ENCODE data around the gene BRINP2.

The BRINP2 gene

DNA sequence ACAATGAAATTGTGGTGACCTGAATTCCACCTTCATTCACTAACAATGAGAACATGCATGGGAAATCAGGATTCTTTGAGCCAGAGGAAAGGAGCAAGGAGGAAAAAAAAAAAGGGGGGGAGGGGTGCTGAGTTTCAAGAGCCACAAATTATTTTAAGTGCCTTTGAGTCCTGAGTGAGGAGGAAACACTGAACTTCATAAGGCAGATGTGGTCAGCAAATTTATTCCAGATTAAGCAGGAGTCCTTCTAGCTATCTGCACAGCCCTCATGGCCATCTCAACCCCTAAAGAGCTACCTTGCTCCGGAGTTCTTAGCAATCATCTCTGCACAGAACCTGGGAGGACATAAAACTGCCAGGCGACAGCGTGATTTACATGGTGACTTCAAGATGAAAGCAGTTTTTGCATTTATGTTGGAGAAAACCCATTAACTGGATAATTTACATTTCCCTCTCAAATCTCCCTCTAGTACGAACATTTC is 27.9 kb upstream of the BRINP2 start:
- Mint-ChIP-seq H3K36me3 (ENCODE audit: low read depth) (no peaks in the 10 kb centered on the region), H3K4me1 (ENCODE audit: low read depth) (no peaks in the 10 kb centered on the region), H3K4me3 (no peak overlapping the region), H3K27ac (no peak overlapping the region), H3K27me3 (no peaks in the 10 kb centered on the region), H3K9me3 (peaks cover 12% of the 10 kb centered on the region)
- intact Hi-C loops (cut with micrococcal nuclease), result no loop called here

DNA sequence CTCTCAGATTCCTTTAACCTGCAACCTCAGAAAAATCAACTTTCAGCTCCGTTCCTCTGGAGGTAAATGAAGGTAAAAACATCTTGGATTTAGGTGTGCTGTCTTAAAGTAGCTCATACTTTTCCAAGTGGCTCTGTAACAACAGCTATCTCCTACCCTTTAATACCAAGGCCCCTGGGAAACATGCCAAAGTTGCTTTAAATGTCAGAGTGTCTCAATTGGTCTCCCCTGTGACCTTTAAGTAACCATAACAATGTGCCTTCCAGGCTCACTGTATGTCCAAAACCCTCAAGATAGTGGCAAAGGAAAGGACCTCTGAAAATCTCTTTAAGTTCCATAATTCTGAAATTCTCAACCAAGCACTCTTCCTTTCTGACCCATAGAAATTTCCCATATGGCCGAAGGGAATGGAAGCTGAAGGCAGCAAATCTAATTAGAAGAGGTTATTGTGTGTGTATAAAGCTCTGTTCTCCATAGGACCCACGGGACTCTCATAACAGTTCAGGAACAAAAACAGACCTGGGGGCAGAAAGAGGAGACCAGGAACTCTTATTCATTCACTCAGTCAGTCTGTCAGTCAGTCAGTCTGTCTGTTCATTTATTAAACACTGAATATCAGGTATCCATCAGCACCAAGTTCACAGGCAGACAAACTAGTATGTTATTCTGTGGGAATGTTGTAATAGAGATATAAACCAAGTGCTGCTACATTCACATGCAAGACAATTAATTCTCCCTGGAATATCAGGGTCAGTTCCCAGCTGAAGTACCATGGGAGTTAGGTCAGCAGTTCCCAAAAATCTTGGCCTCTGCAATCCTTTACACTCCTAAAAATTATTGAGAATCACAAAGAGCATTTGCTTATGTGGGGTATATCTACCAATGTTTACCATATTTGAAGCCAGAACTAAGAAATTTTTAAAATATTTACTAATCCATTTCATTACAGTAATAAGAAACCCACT is 25.4 kb upstream of the BRINP2 start:
- Mint-ChIP-seq H3K36me3 (ENCODE audit: low read depth) (no peaks in the 10 kb centered on the region), H3K4me1 (ENCODE audit: low read depth) (no peaks in the 10 kb centered on the region), H3K4me3 (no peak overlapping the region), H3K27ac (no peak overlapping the region), H3K27me3 (no peaks in the 10 kb centered on the region), H3K9me3 (no peaks in the 10 kb centered on the region)
- intact Hi-C loops (cut with micrococcal nuclease), result no loop called here

DNA sequence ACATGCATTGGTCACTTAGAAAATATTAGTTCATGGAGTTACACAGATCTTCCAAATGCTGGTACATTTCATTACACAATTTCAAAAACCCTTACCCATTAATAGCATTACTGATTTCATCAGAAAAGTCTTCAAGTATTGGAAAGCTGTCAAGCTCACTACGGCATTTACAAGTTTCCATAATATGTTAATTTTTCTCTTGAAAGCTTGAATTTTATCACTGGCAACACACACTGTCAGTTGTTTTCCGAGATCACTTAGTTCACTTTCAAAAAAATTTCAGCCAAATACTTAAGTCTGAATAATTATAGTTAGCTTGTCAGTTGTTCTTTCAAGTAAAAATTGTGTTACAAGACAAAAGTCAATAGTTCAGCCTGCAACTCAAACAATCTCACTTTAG is 24.3 kb upstream of the BRINP2 start:
- intact Hi-C loops (cut with micrococcal nuclease), result no loop called here
- H3K27me3 Mint-ChIP-seq, result no peaks in the 10 kb centered on the region
- H3K36me3 Mint-ChIP-seq (ENCODE audit: low read depth), result no peaks in the 10 kb centered on the region
- H3K4me3 Mint-ChIP-seq, result no peak overlapping the region
- H3K27ac Mint-ChIP-seq, result no peak overlapping the region
- H3K4me1 Mint-ChIP-seq (ENCODE audit: low read depth), result no peaks in the 10 kb centered on the region
- H3K9me3 Mint-ChIP-seq, result no peaks in the 10 kb centered on the region

DNA sequence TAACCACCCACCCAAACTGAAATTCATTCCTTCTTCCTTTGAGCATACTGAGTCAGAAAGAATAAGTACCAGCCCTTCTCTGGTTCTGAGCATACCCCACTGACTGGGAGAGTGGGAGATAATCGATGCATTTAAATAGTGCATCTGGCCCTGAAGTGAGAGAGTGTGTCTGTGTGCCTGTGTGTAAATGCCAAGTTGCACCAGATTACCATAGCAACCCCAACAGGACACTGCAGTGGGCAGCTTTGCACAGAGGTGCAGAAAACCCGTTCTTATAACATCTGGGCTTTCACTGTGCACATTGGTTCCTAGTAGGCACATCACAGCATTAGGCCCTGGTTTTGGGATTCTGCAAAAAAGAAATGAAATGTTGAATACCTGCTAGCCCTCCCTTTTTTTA is 8.5 kb upstream of the BRINP2 start:
- no peak overlapping the region for H3K4me3 Mint-ChIP-seq
- no peaks in the 10 kb centered on the region for H3K9me3 Mint-ChIP-seq
- no peaks in the 10 kb centered on the region for H3K36me3 Mint-ChIP-seq (ENCODE audit: low read depth)
- no peak overlapping the region for H3K27ac Mint-ChIP-seq
- no peaks in the 10 kb centered on the region for H3K4me1 Mint-ChIP-seq (ENCODE audit: low read depth)
- intact Hi-C loops (cut with micrococcal nuclease), result no loop called here
- peaks cover 27% of the 10 kb centered on the region for H3K27me3 Mint-ChIP-seq

DNA sequence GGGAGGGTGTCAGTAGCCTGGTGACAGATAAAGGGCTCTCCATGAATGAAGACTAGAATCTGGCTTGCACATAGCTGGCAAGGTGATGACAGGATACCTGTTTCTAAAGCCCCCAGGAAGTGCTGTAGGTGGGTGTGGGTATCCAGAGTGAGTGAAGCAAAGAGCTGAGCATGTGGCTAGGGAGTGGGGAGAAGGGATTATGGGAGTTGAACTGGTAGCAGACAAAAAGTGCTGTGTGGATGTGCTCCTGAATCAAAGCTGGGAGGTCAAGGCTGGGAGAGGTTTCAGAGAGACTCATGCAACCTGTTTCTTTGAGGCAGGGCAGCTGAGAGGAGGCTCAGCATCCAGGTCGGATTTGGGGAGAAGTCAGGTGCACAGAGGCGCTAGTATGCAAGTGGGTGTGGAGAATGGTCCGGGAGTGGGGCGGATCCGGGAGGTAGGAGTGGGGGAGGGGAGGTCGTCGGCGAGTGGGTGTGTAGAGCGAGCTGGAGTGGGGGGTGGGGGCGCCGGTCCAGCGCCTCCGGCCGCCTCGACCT is 6.8 kb upstream of the BRINP2 start:
- intact Hi-C loops (cut with micrococcal nuclease), result no loop called here
- no peak overlapping the region for H3K27ac Mint-ChIP-seq
- no peak overlapping the region for H3K4me3 Mint-ChIP-seq
- no peaks in the 10 kb centered on the region for H3K4me1 Mint-ChIP-seq (ENCODE audit: low read depth)
- no peaks in the 10 kb centered on the region for H3K36me3 Mint-ChIP-seq (ENCODE audit: low read depth)
- H3K27me3 Mint-ChIP-seq, result peaks cover 27% of the 10 kb centered on the region
- H3K9me3 Mint-ChIP-seq, result no peaks in the 10 kb centered on the region

DNA sequence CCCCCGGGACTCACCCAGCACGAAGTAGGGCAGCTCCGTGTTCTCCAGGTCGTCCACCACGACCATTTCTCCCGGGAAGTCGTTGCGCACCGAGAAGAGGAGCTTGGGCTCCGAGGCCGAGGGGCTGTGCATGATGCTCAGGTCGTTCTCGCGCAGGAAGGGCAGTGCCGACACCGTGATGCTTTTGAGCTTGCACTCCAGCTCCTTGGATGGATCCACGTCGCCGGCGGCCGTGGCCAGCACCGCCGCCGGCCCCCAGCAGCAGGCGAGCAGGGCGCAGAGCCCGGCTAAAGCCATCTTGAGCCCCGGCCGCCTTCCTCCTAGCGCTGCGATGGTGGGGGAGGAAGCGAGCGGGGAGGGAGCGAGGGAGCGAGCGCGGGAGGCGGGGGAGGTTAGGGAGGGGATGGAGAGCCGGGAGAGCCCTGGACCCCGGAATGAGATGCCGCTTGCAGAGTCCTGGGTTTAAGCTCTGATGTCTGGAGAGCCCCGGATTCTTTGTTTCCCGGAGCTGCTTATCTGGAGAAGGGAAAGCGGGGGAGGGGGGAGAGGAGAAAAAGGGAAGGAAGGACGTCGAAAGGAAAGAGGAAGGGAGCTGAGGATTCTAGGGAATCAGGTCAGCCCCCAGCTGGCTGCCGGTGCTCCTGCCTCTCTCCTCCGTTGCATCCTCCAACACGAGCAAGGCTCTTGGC is 6.2 kb upstream of the BRINP2 start, which contains the start of gene ASTN1:
ASTN1 (minus strand) TSS at position 333 of the 689 bp plus-strand sequence; CDS start at position 297, 36 bp downstream.
- intact Hi-C loops (cut with micrococcal nuclease), result no loop called here
- H3K36me3 Mint-ChIP-seq (ENCODE audit: low read depth), result no peaks in the 10 kb centered on the region
- H3K27ac Mint-ChIP-seq, result no peak within 1 kb of the TSS
- no peaks in the 10 kb centered on the region for H3K4me1 Mint-ChIP-seq (ENCODE audit: low read depth)
- H3K27me3 Mint-ChIP-seq, result peaks cover 27% of the 10 kb centered on the region
- H3K9me3 Mint-ChIP-seq, result no peaks in the 10 kb centered on the region
- no peak within 1 kb of the TSS for H3K4me3 Mint-ChIP-seq

DNA sequence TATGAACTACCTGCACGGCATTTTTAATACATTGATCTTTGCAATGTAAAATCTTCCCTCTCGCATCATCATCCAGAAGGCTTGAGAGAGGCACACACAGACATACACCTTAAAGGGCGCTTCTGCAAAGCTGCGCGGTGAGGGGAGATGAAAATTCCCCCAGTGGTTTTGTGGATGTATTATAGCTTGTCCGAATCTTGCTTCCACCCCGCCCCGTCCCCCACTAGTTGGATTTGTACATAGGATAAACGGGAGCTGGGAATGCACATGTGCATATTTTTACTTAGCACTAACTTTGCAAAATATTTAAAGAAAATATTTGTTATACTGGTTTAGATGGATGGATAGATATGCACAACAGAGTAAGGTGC is 5.7 kb upstream of the BRINP2 start:
- Mint-ChIP-seq H3K27me3 (peaks cover 27% of the 10 kb centered on the region), H3K27ac (no peak overlapping the region), H3K4me1 (ENCODE audit: low read depth) (no peaks in the 10 kb centered on the region), H3K4me3 (no peak overlapping the region), H3K9me3 (no peaks in the 10 kb centered on the region), H3K36me3 (ENCODE audit: low read depth) (no peaks in the 10 kb centered on the region)
- intact Hi-C loops (cut with micrococcal nuclease), result no loop called here

DNA sequence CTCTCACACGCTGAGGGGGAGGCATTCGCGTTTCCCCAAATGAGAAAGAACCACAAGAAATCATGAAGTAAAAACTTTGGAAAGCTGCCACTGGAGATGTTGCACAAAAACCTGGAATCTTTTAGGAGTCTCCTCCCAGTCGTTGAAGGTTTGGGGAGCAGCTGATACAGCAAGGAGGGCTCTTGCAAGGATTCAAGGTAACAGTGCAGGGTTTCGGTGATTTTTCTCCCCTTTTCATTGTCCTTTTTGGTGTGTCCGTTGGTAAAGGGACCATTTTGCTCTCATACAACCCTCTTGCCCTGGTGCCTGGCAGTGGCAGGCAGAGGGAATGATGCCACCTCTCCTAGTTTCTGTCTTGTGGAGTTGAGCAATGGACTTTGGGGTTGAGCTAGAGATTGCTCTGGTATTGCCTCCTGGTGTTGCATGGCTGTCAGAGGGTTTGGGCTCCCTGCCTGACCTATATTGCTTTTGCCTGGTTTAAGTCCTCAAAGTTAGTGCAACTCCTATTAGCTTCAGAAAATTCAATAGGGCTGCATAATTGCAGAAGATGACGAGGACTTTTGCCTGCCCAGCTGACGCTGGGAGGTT is 872 bp downstream of the BRINP2 start:
- Mint-ChIP-seq H3K9me3 (no peaks in the 10 kb centered on the region), H3K4me3 (no peak overlapping the region), H3K27me3 (peaks cover 9% of the 10 kb centered on the region), H3K4me1 (ENCODE audit: low read depth) (no peaks in the 10 kb centered on the region), H3K27ac (no peak overlapping the region), H3K36me3 (ENCODE audit: low read depth) (no peaks in the 10 kb centered on the region)
- intact Hi-C loops (cut with micrococcal nuclease), result no loop called here

DNA sequence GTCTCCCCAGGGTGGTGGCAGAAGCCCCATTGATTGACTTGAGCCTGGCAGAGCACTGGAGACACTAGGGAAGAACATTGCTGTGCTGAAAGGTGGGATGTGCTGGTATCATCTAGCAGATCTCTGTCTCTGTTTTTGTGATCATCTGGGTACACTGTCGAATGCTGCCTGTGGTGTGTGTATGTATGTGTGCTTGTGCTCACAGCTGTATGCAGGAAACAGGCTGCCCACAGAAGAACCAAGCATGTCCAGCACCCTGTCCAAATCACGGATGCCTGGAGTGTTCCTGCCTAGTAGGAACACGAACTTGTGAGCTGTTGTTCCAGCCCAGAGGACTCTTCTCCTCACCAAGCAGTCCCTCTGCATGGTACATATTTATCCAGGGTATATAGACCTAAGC is 1.5 kb downstream of the BRINP2 start:
- Mint-ChIP-seq H3K4me3 (no peak overlapping the region), H3K27me3 (peaks cover 9% of the 10 kb centered on the region), H3K9me3 (no peaks in the 10 kb centered on the region), H3K4me1 (ENCODE audit: low read depth) (no peaks in the 10 kb centered on the region), H3K36me3 (ENCODE audit: low read depth) (no peaks in the 10 kb centered on the region), H3K27ac (no peak overlapping the region)
- intact Hi-C loops (cut with micrococcal nuclease), result no loop called here

DNA sequence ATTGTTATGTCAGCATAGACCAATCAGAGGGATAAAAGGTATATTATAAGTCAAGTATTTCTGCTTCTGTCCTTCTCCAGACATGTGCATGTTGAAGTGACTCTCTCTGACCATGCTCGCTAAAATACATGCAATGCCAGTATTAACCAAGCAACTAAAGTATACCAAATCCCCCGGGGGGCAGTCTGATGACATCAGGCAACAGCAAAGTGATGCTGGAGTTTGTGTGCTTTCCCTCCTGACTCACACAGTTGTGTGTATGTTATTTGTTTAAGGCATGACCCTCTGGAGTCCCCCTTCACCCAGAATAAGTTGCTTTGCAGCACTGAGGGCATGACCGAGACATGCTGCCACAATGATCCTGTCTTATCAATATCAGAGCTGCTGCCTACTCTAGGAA is 2.1 kb downstream of the BRINP2 start:
- Mint-ChIP-seq H3K27me3 (peaks cover 9% of the 10 kb centered on the region), H3K36me3 (ENCODE audit: low read depth) (no peaks in the 10 kb centered on the region), H3K27ac (no peak overlapping the region), H3K4me1 (ENCODE audit: low read depth) (no peaks in the 10 kb centered on the region), H3K4me3 (no peak overlapping the region), H3K9me3 (no peaks in the 10 kb centered on the region)
- intact Hi-C loops (cut with micrococcal nuclease), result no loop called here

DNA sequence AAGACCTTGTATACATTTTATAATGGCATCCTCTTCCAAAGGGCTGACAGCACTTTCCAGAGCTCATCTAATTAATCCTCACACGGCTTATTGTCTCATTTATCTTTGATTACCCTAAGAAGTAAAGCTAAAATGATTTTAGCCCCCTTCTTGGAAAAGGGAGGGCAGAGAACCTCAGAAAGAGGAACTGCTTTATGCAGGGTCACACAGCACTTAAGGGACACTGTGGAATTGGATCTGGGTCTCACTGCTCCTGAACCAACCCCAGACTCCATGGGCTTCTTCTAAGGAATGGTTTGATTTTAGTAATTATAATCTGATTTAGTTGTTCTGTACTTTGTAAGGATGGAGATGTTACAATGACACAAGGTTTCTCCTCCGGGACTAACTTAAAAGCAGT is 3.2 kb downstream of the BRINP2 start:
- peaks cover 11% of the 10 kb centered on the region for H3K27me3 Mint-ChIP-seq
- intact Hi-C loops (cut with micrococcal nuclease), result no loop called here
- no peaks in the 10 kb centered on the region for H3K4me1 Mint-ChIP-seq (ENCODE audit: low read depth)
- H3K4me3 Mint-ChIP-seq, result no peak overlapping the region
- H3K36me3 Mint-ChIP-seq (ENCODE audit: low read depth), result no peaks in the 10 kb centered on the region
- no peaks in the 10 kb centered on the region for H3K9me3 Mint-ChIP-seq
- no peak overlapping the region for H3K27ac Mint-ChIP-seq

DNA sequence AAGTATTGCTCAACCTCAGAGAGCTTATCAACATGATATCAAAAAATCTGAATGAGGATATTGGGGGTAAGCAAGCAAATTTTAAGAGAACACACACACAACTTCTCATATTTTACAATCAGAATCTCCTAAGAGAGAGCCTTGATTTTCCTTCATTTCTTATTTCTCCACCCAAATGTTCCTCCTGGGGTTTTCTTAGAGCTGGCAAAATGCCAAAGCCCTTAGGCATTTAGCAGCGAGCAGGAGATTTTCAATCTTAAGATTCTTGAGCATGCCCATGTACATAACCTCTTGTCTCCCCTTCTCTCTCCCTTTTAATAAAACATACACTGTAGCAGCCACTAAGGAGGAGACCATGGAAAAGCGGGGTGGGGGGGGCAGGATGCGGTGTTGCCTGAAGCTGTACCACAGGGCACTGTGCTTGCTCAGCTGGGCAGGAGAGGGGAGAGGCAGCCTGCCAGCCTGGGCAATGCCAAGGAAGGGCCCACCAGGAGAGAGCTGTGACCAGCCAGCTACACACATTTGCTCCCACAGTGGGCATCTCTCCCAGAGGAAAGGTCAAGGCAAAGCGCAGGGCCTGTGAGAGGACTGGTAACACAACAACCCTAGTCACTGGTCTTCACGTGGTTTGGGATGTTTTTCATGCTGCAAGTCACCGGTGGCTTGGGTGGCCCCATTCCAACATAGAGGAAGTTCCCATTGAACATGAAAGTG is 4.3 kb downstream of the BRINP2 start:
- Mint-ChIP-seq H3K4me1 (ENCODE audit: low read depth) (no peaks in the 10 kb centered on the region), H3K4me3 (no peak overlapping the region), H3K36me3 (ENCODE audit: low read depth) (no peaks in the 10 kb centered on the region), H3K27me3 (peaks cover 14% of the 10 kb centered on the region), H3K27ac (no peak overlapping the region), H3K9me3 (no peaks in the 10 kb centered on the region)
- intact Hi-C loops (cut with micrococcal nuclease), result no loop called here

DNA sequence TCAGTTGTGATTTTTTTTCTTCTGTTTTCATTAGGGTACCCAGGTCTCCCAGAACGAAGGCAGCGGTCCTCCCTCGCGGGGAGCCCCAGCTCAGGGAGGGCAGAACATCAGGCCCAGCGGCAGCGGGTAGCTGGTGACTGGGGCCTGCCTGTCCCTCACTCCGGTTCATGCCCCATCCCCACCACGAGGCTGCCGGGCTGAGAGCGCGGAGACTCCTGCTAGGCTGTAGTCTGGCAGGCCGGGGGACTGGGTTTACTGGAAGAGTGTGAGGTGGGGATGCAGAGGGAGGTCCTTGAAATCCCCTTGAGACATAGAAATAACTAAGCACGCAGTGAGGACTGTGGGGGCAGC is 10.5 kb downstream of the BRINP2 start:
- no peaks in the 10 kb centered on the region for H3K9me3 Mint-ChIP-seq
- H3K27me3 Mint-ChIP-seq, result peaks cover 27% of the 10 kb centered on the region
- H3K4me3 Mint-ChIP-seq, result peak overlapping the region; percentile 35
- peaks cover 12% of the 10 kb centered on the region for H3K4me1 Mint-ChIP-seq (ENCODE audit: low read depth)
- H3K36me3 Mint-ChIP-seq (ENCODE audit: low read depth), result no peaks in the 10 kb centered on the region
- H3K27ac Mint-ChIP-seq, result no peak overlapping the region
- intact Hi-C loops (cut with micrococcal nuclease), result no loop called here
